COR-L47 (cell line): ENCODE results near the gene CR1L.
"Not testable (repeated sequence)": the region's sequence is repeated elsewhere in the genome, so short reads cannot be mapped to it uniquely, and the experiment has no call there.

ENCODE experiments used
- DNase-seq: peaks from one replicate; lab custom pipeline; 2025; lab: John Stamatoyannopoulos, UW

The CR1L gene

GRCh38 chr1:207745839-207746767 lies 101.2 kb downstream of the CR1L start:
- DNase-seq, result no peak

GRCh38 chr1:207747627-207748492 lies 102.9 kb downstream of the CR1L start:
- DNase-seq, result no peak

- peak; percentile 35 for DNase-seq
These were observed 104.0 kb downstream of the CR1L start for GRCh38 chr1:207748737-207749528.

- DNase-seq, result no peak
These were observed 105.8 kb downstream of the CR1L start for GRCh38 chr1:207750631-207751305.

GRCh38 chr1:207751463-207751789 lies 106.5 kb downstream of the CR1L start:
- DNase-seq, result not testable (repeated sequence)

- DNase-seq, result peak; percentile 90
These were observed 107.0 kb downstream of the CR1L start, which contains the start of gene CD46 for GRCh38 chr1:207751790-207752455. Gene CD46, plus strand, starts transcription at chr1:207752054. Its CDS starts 159 bp downstream, at chr1:207752213.

- peak; percentile 7 for DNase-seq
These were observed 107.6 kb downstream of the CR1L start for GRCh38 chr1:207752456-207752998.

GRCh38 chr1:207753611-207754010 lies 108.7 kb downstream of the CR1L start:
- no peak for DNase-seq

- DNase-seq, result no peak
These were observed 109.1 kb downstream of the CR1L start for GRCh38 chr1:207754011-207754410.

GRCh38 chr1:207754974-207755700 lies 110.2 kb downstream of the CR1L start:
- no peak for DNase-seq

- DNase-seq, result no peak
These were observed 111.1 kb downstream of the CR1L start for GRCh38 chr1:207755846-207756693.

GRCh38 chr1:207762622-207763021 lies 117.7 kb downstream of the CR1L start:
- no peak for DNase-seq

- no peak for DNase-seq
These were observed 118.2 kb downstream of the CR1L start for GRCh38 chr1:207763091-207763490.

GRCh38 chr1:207763972-207764371 lies 119.0 kb downstream of the CR1L start:
- DNase-seq, result no peak

- no peak for DNase-seq
These were observed 121.6 kb downstream of the CR1L start for GRCh38 chr1:207766569-207766968.

- DNase-seq, result not testable (repeated sequence)
These were observed 125.6 kb downstream of the CR1L start for GRCh38 chr1:207770514-207770913.
